ENCODE results near the gene PTGFRN.
"Not testable (repeated sequence)": the region's sequence is repeated elsewhere in the genome, so short reads cannot be mapped to it uniquely, and the experiment has no call there.

Gene PTGFRN

GRCh38 chr1:116929961-116930592, 20.4 kb downstream of the PTGFRN start:
- DNase-seq, result no peak

GRCh38 chr1:116931016-116931918, 21.6 kb downstream of the PTGFRN start:
- Mint-ChIP-seq H3K4me1 (ENCODE audit: low read depth in 2 of 2) (peaks cover 8 to 10% of the 10 kb centered on the region in 2 donors), H3K27ac (no peak overlapping the region), H3K36me3 (ENCODE audit: insufficient read depth) (peaks cover 5% of the 10 kb centered on the region), H3K9me3 (no peaks in the 10 kb centered on the region), H3K4me3 (no peak overlapping the region), H3K27me3 (no peaks in the 10 kb centered on the region)
- DNase-seq, result no peak
- no peak for ATAC-seq (replicated peaks)

More at GRCh38 chr1:116929961-116930592, 20.4 kb downstream of the PTGFRN start:
- Mint-ChIP-seq H3K36me3 (ENCODE audit: insufficient read depth) (peaks cover 5% of the 10 kb centered on the region), H3K27ac (no peak overlapping the region), H3K4me3 (no peak overlapping the region), H3K4me1 (ENCODE audit: low read depth in 2 of 2) (peaks cover 8 to 10% of the 10 kb centered on the region in 2 donors), H3K9me3 (no peaks in the 10 kb centered on the region), H3K27me3 (peaks cover 0 to under 1% of the 10 kb centered on the region in 2 donors)
- no peak for ATAC-seq (replicated peaks)

GRCh38 chr1:116933606-116934515, 24.1 kb downstream of the PTGFRN start:
- H3K4me1 Mint-ChIP-seq (ENCODE audit: low read depth in 2 of 2), result peaks cover 8 to 10% of the 10 kb centered on the region in 2 donors
- H3K9me3 Mint-ChIP-seq, result no peaks in the 10 kb centered on the region
- peak overlapping the region; percentile 52 to 75 for H3K27ac Mint-ChIP-seq
- peak; percentile 96 for ATAC-seq (replicated peaks)
- H3K27me3 Mint-ChIP-seq, result peaks cover 0 to 1% of the 10 kb centered on the region in 2 donors
- no peak for DNase-seq
- H3K4me3 Mint-ChIP-seq, result no peak overlapping the region
- peaks cover 5% of the 10 kb centered on the region for H3K36me3 Mint-ChIP-seq (ENCODE audit: insufficient read depth)

DNA sequence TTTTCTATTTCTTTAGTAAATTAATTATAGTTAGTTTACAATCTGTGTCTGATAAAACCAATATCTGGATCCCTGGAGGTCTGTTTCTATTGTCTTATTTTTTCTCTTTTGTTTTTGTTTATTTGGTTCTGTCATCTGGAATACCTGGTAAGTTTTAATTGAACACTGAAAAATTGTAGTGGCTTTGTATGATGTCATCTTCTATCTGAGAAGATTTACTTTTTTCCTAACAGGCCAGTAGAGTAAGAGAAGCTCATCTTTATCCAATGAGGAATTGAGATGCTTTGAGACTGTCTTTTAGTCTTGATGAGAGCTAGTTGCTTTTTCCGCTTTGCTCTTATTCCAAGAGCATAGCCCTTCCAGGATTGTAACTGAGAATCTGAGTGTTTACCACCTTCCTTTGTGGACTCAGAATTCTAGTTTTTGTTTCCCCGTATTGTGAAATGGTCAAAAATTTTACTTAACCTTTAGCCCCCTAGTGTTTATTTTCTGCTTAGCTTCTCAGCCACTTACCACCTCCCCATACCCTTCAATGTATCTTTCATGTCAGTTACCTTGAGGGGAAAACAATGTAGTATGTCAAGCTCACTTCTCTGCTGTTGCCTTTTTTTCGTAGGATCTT, 25.0 kb downstream of the PTGFRN start:
- ATAC-seq (replicated peaks) (no peak), DNase-seq (no peak)
- Mint-ChIP-seq H3K27ac (peak overlapping the region; percentile 52 to 75), H3K36me3 (ENCODE audit: insufficient read depth) (peaks cover 5% of the 10 kb centered on the region), H3K4me3 (no peak overlapping the region), H3K27me3 (peaks cover 0 to 10% of the 10 kb centered on the region in 2 donors), H3K9me3 (no peaks in the 10 kb centered on the region), H3K4me1 (ENCODE audit: low read depth in 2 of 2) (peaks cover 8 to 10% of the 10 kb centered on the region in 2 donors)

GRCh38 chr1:116938216-116938615, 28.5 kb downstream of the PTGFRN start:
- no peaks in the 10 kb centered on the region for H3K9me3 Mint-ChIP-seq
- H3K27ac Mint-ChIP-seq, result no peak overlapping the region
- ATAC-seq (replicated peaks), result no peak
- DNase-seq, result no peak
- H3K4me1 Mint-ChIP-seq (ENCODE audit: low read depth in 2 of 2), result peaks cover 8 to 16% of the 10 kb centered on the region in 2 donors
- peaks cover 5% of the 10 kb centered on the region for H3K36me3 Mint-ChIP-seq (ENCODE audit: insufficient read depth)
- no peak overlapping the region for H3K4me3 Mint-ChIP-seq
- peaks cover 0 to 13% of the 10 kb centered on the region in 2 donors for H3K27me3 Mint-ChIP-seq

GRCh38 chr1:116939780-116940543, 30.2 kb downstream of the PTGFRN start:
- not testable (repeated sequence) for DNase-seq; H3K36me3 Mint-ChIP-seq (ENCODE audit: insufficient read depth); H3K27ac Mint-ChIP-seq; H3K9me3 Mint-ChIP-seq; H3K4me1 Mint-ChIP-seq (ENCODE audit: low read depth in 2 of 2); H3K4me3 Mint-ChIP-seq; ATAC-seq (replicated peaks)
- peaks cover 0 to 13% of the 10 kb centered on the region in 2 donors for H3K27me3 Mint-ChIP-seq

- no peaks in the 10 kb centered on the region for H3K9me3 Mint-ChIP-seq
- H3K4me3 Mint-ChIP-seq, result no peak overlapping the region
- DNase-seq, result no peak
- ATAC-seq (replicated peaks), result no peak
- no peak overlapping the region for H3K27ac Mint-ChIP-seq
- H3K27me3 Mint-ChIP-seq, result peaks cover 0 to 13% of the 10 kb centered on the region in 2 donors
- H3K36me3 Mint-ChIP-seq (ENCODE audit: insufficient read depth), result no peaks in the 10 kb centered on the region
- H3K4me1 Mint-ChIP-seq (ENCODE audit: low read depth in 2 of 2), result peaks cover 0 to 6% of the 10 kb centered on the region in 2 donors
Observed at GRCh38 chr1:116940814-116941599, 31.3 kb downstream of the PTGFRN start.

- Mint-ChIP-seq H3K9me3 (no peaks in the 10 kb centered on the region), H3K4me1 (ENCODE audit: low read depth in 2 of 2) (peaks cover 0 to 6% of the 10 kb centered on the region in 2 donors), H3K27me3 (peaks cover 0 to 13% of the 10 kb centered on the region in 2 donors), H3K4me3 (no peak overlapping the region), H3K36me3 (ENCODE audit: insufficient read depth) (no peaks in the 10 kb centered on the region), H3K27ac (no peak overlapping the region)
- DNase-seq, result no peak
- no peak for ATAC-seq (replicated peaks)
Observed at GRCh38 chr1:116941670-116942069, 32.0 kb downstream of the PTGFRN start.

GRCh38 chr1:116942344-116942743, 32.6 kb downstream of the PTGFRN start:
- H3K4me3 Mint-ChIP-seq, result no peak overlapping the region
- H3K9me3 Mint-ChIP-seq, result no peaks in the 10 kb centered on the region
- peaks cover 0 to 13% of the 10 kb centered on the region in 2 donors for H3K27me3 Mint-ChIP-seq
- DNase-seq (no peak), ATAC-seq (replicated peaks) (peak; percentile 49)
- H3K36me3 Mint-ChIP-seq (ENCODE audit: insufficient read depth), result no peaks in the 10 kb centered on the region
- H3K27ac Mint-ChIP-seq, result no peak overlapping the region
- peaks cover 0 to 6% of the 10 kb centered on the region in 2 donors for H3K4me1 Mint-ChIP-seq (ENCODE audit: low read depth in 2 of 2)

DNA sequence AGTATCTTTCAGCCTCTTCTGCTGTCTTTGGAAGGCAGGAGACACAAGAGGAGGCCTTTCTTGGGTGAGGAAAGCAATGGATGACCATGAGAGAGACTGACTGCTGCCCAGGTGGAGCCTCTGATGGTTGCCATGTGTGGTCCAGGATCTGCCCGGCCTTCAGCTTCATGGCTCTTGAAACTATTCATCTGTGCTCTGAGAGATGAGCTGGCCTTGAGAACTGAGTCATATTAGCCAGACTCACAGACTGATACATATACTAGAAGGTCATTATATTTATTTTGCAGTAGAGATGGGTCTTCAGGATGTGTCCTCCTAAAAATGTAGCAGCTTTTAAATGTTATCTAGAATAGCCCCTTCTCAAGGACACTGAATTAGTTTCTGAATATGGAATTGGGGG, 33.7 kb downstream of the PTGFRN start:
- Mint-ChIP-seq H3K9me3 (no peaks in the 10 kb centered on the region), H3K4me1 (ENCODE audit: low read depth in 2 of 2) (peaks cover 0 to 6% of the 10 kb centered on the region in 2 donors), H3K27me3 (peaks cover 0 to 13% of the 10 kb centered on the region in 2 donors), H3K4me3 (no peak overlapping the region), H3K27ac (no peak overlapping the region), H3K36me3 (ENCODE audit: insufficient read depth) (no peaks in the 10 kb centered on the region)
- ATAC-seq (replicated peaks) (no peak), DNase-seq (no peak)

DNA sequence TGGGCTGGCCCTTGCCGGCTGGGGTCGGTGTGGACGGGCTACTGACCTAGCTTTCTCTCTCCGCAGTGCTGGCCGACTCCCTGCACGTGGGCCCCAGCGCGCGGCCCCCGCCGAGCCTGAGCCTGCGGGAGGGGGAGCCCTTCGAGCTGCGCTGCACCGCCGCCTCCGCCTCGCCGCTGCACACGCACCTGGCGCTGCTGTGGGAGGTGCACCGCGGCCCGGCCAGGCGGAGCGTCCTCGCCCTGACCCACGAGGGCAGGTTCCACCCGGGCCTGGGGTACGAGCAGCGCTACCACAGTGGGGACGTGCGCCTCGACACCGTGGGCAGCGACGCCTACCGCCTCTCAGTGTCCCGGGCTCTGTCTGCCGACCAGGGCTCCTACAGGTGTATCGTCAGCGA, 34.9 kb downstream of the PTGFRN start:
- no peak for DNase-seq
- H3K9me3 Mint-ChIP-seq, result no peaks in the 10 kb centered on the region
- no peak overlapping the region for H3K4me3 Mint-ChIP-seq
- peaks cover 0 to 6% of the 10 kb centered on the region in 2 donors for H3K4me1 Mint-ChIP-seq (ENCODE audit: low read depth in 2 of 2)
- H3K27ac Mint-ChIP-seq, result no peak overlapping the region
- H3K36me3 Mint-ChIP-seq (ENCODE audit: insufficient read depth), result no peaks in the 10 kb centered on the region
- H3K27me3 Mint-ChIP-seq, result peaks cover 0 to 5% of the 10 kb centered on the region in 2 donors
- no peak for ATAC-seq (replicated peaks)

DNA sequence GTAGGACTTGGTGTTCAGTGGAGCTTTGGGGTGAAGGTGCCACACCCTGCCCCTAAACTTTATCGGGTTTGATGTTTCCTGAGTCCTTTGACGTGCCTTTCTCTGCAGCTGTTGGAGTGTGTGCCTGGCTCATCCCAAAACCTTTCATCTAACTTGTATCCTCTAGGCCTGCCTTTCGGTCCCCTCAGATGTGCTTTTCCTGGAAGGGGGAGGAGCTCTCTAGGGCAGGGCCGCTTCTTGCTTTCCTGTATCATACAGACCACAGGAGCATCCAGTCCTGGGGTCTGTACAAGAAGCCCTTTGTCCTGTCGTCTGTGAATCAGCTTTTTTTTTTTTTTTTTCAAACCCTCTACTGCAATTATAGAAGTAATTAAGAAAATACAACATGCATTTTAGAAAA, 35.7 kb downstream of the PTGFRN start:
- H3K4me3 Mint-ChIP-seq, result no peak overlapping the region
- no peak for ATAC-seq (replicated peaks)

More for the DNA sequence above, 35.7 kb downstream of the PTGFRN start:
- Mint-ChIP-seq H3K27me3 (peaks cover 0 to 7% of the 10 kb centered on the region in 2 donors), H3K27ac (no peak overlapping the region), H3K36me3 (ENCODE audit: insufficient read depth) (no peaks in the 10 kb centered on the region), H3K9me3 (no peaks in the 10 kb centered on the region), H3K4me1 (ENCODE audit: low read depth in 2 of 2) (peaks cover 0 to 6% of the 10 kb centered on the region in 2 donors)
- DNase-seq, result no peak
